A549 (cell line): Measurements from ENCODE around the gene NDUFB10. TPM values are rescaled to one million over a fixed set of nuclear protein-coding genes. Genes with fewer than 3 reads are reported as not detected.

Source experiments
- ATAC-seq, 2 experiments: fragments of 200-7000 bp in 1 of 2; fragments of >200 bp in 1 of 2; cut with Nextera tagmentation in 1 of 2; cut with Tn5 transposase in 1 of 2; 3 replicates each; pipeline versions ENCODE4 v1.8.0 to v1.9.1; 2018 to 2020; ENCODE audit warnings: mild to moderate bottlenecking in 1 of 2, moderate library complexity in 1 of 2
- CTCF ChIA-PET: fragments of 300-600 bp; sonication (Branson Sonifier 250); formaldehyde crosslinking; extraction: SDS; loops from one replicate; lab custom pipeline; 2021; ENCODE audit warnings: antibody characterized with exemption, inconsistent platforms; lab: Yijun Ruan, JAX
- POLR2A ChIA-PET: fragments of 350-600 bp; formaldehyde crosslinking; extraction: SDS; loops from one replicate; lab custom pipeline; 2021; ENCODE audit warnings: antibody characterized with exemption, inconsistent platforms; lab: Yijun Ruan, JAX
- DNase-seq, 2 experiments: peaks; one replicate each; pipeline versions ENCODE4 v3.0.0 to v3.0.0-alpha.2; 2011 to 2016; ENCODE audit warnings: low read depth in 1 of 2, low spot score in 1 of 2
- FAIRE-seq: peaks from 2 replicates; lab custom pipeline; 2011; peaks lifted over from hg19 to GRCh38; lab: Jason Lieb, UNC
- H3K27ac ChIP-seq, 2 experiments: fragments of >200 bp; sonication (Bioruptor Twin); formaldehyde crosslinking; 3 replicates each; pipeline ENCODE4 v1.5.1; 2016 to 2017
- H3K4me1 ChIP-seq: fragments of >200 bp; sonication (Bioruptor Twin); formaldehyde crosslinking; 3 replicates; pipeline ENCODE4 v1.6.1; 2016
- H3K4me2 ChIP-seq: fragments of >200 bp; sonication (Bioruptor Twin); formaldehyde crosslinking; 3 replicates; pipeline ENCODE4 v1.6.1; 2016
- H3K4me3 ChIP-seq: fragments of >200 bp; sonication (Bioruptor Twin); formaldehyde crosslinking; 3 replicates; pipeline ENCODE4 v1.5.1; 2016
- H3K9me3 ChIP-seq: fragments of >200 bp; sonication (Bioruptor Twin); formaldehyde crosslinking; 3 replicates; pipeline ENCODE4 v1.6.1; 2016
- BCL3 ChIP-seq: fragments of >200 bp; sonication (Bioruptor Twin); formaldehyde crosslinking; IDR thresholded peaks from 3 replicates; pipeline ENCODE4 v1.6.1; 2016
- BHLHE40 ChIP-seq: IDR thresholded peaks from 2 replicates; pipeline ENCODE4 v1.6.1; 2012; ENCODE audit warnings: low read depth, low read length, inconsistent platforms
- CHD2 ChIP-seq: fragments of 150-350 bp; IDR thresholded peaks from 2 replicates; pipeline ENCODE4 v1.6.1; 2014; ENCODE audit warnings: low read length; ENCODE audit not compliant: partially characterized antibody
- E2F6 ChIP-seq: IDR thresholded peaks from 2 replicates; pipeline ENCODE4 v1.6.1; 2012; ENCODE audit warnings: low read depth, borderline replicate concordance
- EHF ChIP-seq: fragments of 250-450 bp; sonication (Bioruptor Pico); IDR thresholded peaks from 2 replicates; pipeline ENCODE4 v1.5.0; 2020; ENCODE audit warnings: mild to moderate bottlenecking
- ELK1 ChIP-seq: fragments of 150-350 bp; IDR thresholded peaks from 2 replicates; pipeline ENCODE4 v1.6.1; 2014; ENCODE audit warnings: low read depth, mild to moderate bottlenecking, low read length
- EP300 ChIP-seq, 2 experiments: fragments of >200 bp; sonication (Bioruptor Twin); formaldehyde crosslinking; IDR thresholded peaks; 2 replicates in 1 of 2; 3 replicates in 1 of 2; pipeline ENCODE4 v1.6.1; 2016 to 2017
- ESRRA ChIP-seq: fragments of 150-350 bp; IDR thresholded peaks from 2 replicates; pipeline ENCODE4 v1.6.1; 2014; ENCODE audit warnings: mild to moderate bottlenecking, low read length, borderline replicate concordance
- HES2 ChIP-seq: fragments of >200 bp; sonication (Bioruptor Twin); formaldehyde crosslinking; IDR thresholded peaks from 2 replicates; pipeline ENCODE4 v1.6.1; 2016
- HEYL ChIP-seq: fragments of 250-450 bp; sonication (Bioruptor Pico); IDR thresholded peaks from 2 replicates; pipeline ENCODE4 v1.8.0; 2021; ENCODE audit warnings: mild to moderate bottlenecking, moderate library complexity
- HMGXB4 ChIP-seq: fragments of 250-450 bp; sonication (Bioruptor Pico); IDR thresholded peaks from 2 replicates; pipeline ENCODE4 v1.5.0; 2021; ENCODE audit warnings: mild to moderate bottlenecking, moderate library complexity, borderline replicate concordance
- JUN ChIP-seq, 2 experiments: fragments of >200 bp; sonication (Bioruptor Twin); formaldehyde crosslinking; IDR thresholded peaks; 2 replicates in 1 of 2; 3 replicates in 1 of 2; pipeline ENCODE4 v1.6.1; 2016 to 2017
- KDM1A ChIP-seq: fragments of 200-600 bp; sonication (generic); IDR thresholded peaks from 2 replicates; pipeline ENCODE4 v1.6.1; 2016; ENCODE audit warnings: low read depth, mild to moderate bottlenecking
- KDM5A ChIP-seq: fragments of 200-600 bp; sonication (generic); IDR thresholded peaks from 2 replicates; pipeline ENCODE4 v1.6.1; 2016; ENCODE audit warnings: antibody characterized with exemption, mild to moderate bottlenecking
- MAX ChIP-seq: IDR thresholded peaks from 2 replicates; pipeline ENCODE4 v1.6.1; 2012
- PHF8 ChIP-seq: fragments of 200-600 bp; sonication (generic); IDR thresholded peaks from 2 replicates; pipeline ENCODE4 v1.6.1; 2016; ENCODE audit warnings: low read depth, mild to moderate bottlenecking, antibody characterized with exemption, moderate library complexity, borderline replicate concordance
- POLR2A ChIP-seq: IDR thresholded peaks from 2 replicates; pipeline ENCODE4 v1.6.1; 2012; ENCODE audit warnings: mild to moderate bottlenecking, low read length
- POLR2AphosphoS2 ChIP-seq: conservative IDR thresholded peaks from 2 replicates; pipeline ENCODE4 v1.6.1; 2012; ENCODE audit warnings: low read length, improper control_type of control experiment, inconsistent platforms
- RAD21 ChIP-seq, 2 experiments: fragments of >200 bp in 1 of 2; sonication (Bioruptor Twin) in 1 of 2; formaldehyde crosslinking in 1 of 2; IDR thresholded peaks in 1 of 2; conservative IDR thresholded peaks in 1 of 2; 2 replicates in 1 of 2; 3 replicates in 1 of 2; pipeline ENCODE4 v1.6.1; 2012 to 2018; ENCODE audit warnings: inconsistent platforms in 1 of 2
- REST ChIP-seq: fragments of 200-600 bp; sonication (generic); IDR thresholded peaks from 2 replicates; pipeline ENCODE4 v1.6.1; 2016; ENCODE audit warnings: antibody characterized with exemption, mild to moderate bottlenecking, moderate library complexity
- RNF2 ChIP-seq: fragments of 200-600 bp; sonication (generic); IDR thresholded peaks from 2 replicates; pipeline ENCODE4 v1.6.1; 2016; ENCODE audit warnings: low read depth, mild to moderate bottlenecking, antibody characterized with exemption, moderate library complexity, borderline replicate concordance
- SREBF2 ChIP-seq: fragments of 450-650 bp; IDR thresholded peaks from 2 replicates; pipeline ENCODE4 v1.6.1; 2014; ENCODE audit warnings: mild to moderate bottlenecking, moderate library complexity
- USF2 ChIP-seq: fragments of 450-650 bp; IDR thresholded peaks from 2 replicates; pipeline ENCODE4 v1.6.1; 2014; ENCODE audit warnings: antibody characterized with exemption
- WGBS: methylation state at CpG from one replicate; pipeline ENCODE4 v1.1.6; 2017; ENCODE audit errors: missing lambda C conversion rate; 5-methylcytosine and 5-hydroxymethylcytosine counted together
- polyA plus RNA-seq, 4 experiments: library from polyadenylated mRNA; depleted of rRNA in 3 of 4; stranded (reverse); fragments of >200 nt; fragmentation: RNase III in 1 of 4; extraction: RNeasy Plus Mini Kit Qiagen cat#74134 plus additional on column Dnase treatment in 1 of 4; gene quantifications; 2 replicates in 3 of 4; 3 replicates in 1 of 4; pipeline ENCODE4 v1.2.3, GENCODE V29; 2011 to 2017

NDUFB10 gene
- polyA plus RNA-seq, 2 of the 4 experiments (the other 2 are of a cell fraction): 198 to 389 TPM

GRCh38 chr16:1971796-1972489 is 12.6 kb downstream of the NDUFB10 start, which contains the start of gene TBL3:
TSS of gene TBL3 (plus strand) at chr16:1972053. CDS start at chr16:1972165, 112 bp downstream.
- FAIRE-seq: no peak
- peak; percentile 91 to 95 for DNase-seq
- Histone ChIP-seq H3K4me2 (peak within 1 kb of the TSS; percentile 94), H3K27ac (peak within 1 kb of the TSS; percentile 98 to 99), H3K9me3 (no peaks in the 10 kb centered on the region), H3K4me1 (peaks cover 17% of the 10 kb centered on the region), H3K4me3 (peak within 1 kb of the TSS; percentile 65)
- no peak for TF ChIP-seq RNF2
- no peak for TF ChIP-seq ESRRA
- peak; percentile 87 for TF ChIP-seq E2F6
- peak; percentile 95 for TF ChIP-seq MAX
- peak; percentile 75 to 94; a peak in 4 of 5 replicates for TF ChIP-seq JUN (IDR thresholded peaks at IDR 0.05)
- TF ChIP-seq BHLHE40: no peak
- TF ChIP-seq USF2: no peak
- TF ChIP-seq KDM1A: no peak
- TF ChIP-seq EHF: no peak
- peak; percentile 89 for TF ChIP-seq KDM5A
- no peak for TF ChIP-seq HMGXB4
- TF ChIP-seq REST: peak; percentile 59; the same call in 1 of the 2 replicates
- no peak for TF ChIP-seq RAD21 (conservative IDR thresholded peaks at IDR 0.05 in 1 of 2, IDR thresholded peaks at IDR 0.05 in 1 of 2)
- TF ChIP-seq HEYL (CRISPR knock-in tag): no peak
- TF ChIP-seq POLR2AphosphoS2: no peak
- no peak for TF ChIP-seq HES2
- TF ChIP-seq EP300 (IDR thresholded peaks at IDR 0.05): no peak
- TF ChIP-seq SREBF2: no peak
- TF ChIP-seq BCL3: peak; percentile 82; the same call in 1 of the 3 replicates
- TF ChIP-seq CHD2: no peak
- TF ChIP-seq POLR2A: peak; percentile 88
- TF ChIP-seq PHF8: peak; percentile 77
- no peak for TF ChIP-seq ELK1
- 5% methylated on average over 25 of the region's 78 CpGs for WGBS
- CTCF ChIA-PET: interaction anchor here (0.5 to 2.8 kb wide), 7 partner anchors 10 to 169 kb away, joined by 3 to 13 read pairs (median 3); partner anchors contain the start of gene NOXO1
- ATAC-seq: peak; percentile 85 to 92
- POLR2A ChIA-PET: interaction anchor here (0.8 to 1.6 kb wide), 9 partner anchors 9 to 189 kb away, joined by 3 to 13 read pairs (median 4); partner anchors contain the start of genes GFER, NOXO1, NTHL1 and NUBP2
